GM10248 (cell line): ENCODE results near the gene HS3ST3A1.

Source experiments
- CTCF ChIA-PET: fragments of 300-600 bp; sonication (Branson Sonifier 250); formaldehyde crosslinking; extraction: SDS; loops from one replicate; lab custom pipeline; 2021; ENCODE audit warnings: antibody characterized with exemption; lab: Yijun Ruan, JAX
- POLR2A ChIA-PET: fragments of 350-650 bp; sonication (Branson Sonifier 250); formaldehyde crosslinking; extraction: SDS; loops from one replicate; lab custom pipeline; 2020; ENCODE audit warnings: antibody characterized with exemption; lab: Yijun Ruan, JAX
- DNase-seq: peaks from one replicate; pipeline ENCODE4 v3.0.0; 2012; ENCODE audit errors: extremely low spot score
- TF ChIP-seq, protein P1 (sequence below): IDR thresholded peaks from 2 replicates; pipeline ENCODE4 v1.5.1; 2012; ENCODE audit warnings: mild to moderate bottlenecking, low read depth; ENCODE audit errors: extremely low read depth, missing control alignments, control extremely low read depth

Gene HS3ST3A1

DNA sequence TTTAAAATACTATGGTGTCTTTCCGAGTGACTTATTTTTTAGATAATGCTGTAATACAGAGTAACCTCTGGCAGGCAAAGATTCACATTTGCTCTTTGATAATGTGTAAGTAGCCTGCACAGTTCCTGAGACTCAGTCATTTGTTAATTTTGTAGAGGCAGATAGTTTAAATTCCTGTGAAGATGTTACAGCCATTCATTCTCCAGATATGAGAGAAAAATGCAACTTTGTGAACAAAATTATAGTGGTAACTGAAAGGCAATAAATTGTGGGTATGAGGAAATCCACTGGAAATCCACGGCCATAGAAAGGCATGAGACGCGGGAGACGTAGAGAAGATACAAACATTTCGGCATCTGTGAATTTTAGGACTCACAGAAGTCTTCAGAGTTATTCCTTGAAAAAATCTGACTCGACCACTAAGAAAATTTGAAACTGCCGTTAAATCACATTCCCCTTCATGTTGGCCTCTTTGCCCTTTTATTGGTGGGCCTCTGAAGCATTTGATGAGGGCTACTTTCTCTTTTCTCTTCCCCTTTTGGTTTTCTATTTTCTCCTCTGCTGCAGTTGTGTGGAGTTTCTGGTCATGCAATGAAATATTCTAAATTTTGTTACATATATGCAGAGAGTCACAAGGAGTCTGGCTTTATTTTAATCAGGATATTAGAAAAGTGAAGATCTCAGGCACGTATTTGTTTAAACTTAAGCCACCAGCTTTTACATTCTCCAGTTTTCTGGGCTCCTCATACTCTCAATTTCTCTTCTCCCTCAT, 18.8 kb downstream of the HS3ST3A1 start:
- TF ChIP-seq, protein P1, sequence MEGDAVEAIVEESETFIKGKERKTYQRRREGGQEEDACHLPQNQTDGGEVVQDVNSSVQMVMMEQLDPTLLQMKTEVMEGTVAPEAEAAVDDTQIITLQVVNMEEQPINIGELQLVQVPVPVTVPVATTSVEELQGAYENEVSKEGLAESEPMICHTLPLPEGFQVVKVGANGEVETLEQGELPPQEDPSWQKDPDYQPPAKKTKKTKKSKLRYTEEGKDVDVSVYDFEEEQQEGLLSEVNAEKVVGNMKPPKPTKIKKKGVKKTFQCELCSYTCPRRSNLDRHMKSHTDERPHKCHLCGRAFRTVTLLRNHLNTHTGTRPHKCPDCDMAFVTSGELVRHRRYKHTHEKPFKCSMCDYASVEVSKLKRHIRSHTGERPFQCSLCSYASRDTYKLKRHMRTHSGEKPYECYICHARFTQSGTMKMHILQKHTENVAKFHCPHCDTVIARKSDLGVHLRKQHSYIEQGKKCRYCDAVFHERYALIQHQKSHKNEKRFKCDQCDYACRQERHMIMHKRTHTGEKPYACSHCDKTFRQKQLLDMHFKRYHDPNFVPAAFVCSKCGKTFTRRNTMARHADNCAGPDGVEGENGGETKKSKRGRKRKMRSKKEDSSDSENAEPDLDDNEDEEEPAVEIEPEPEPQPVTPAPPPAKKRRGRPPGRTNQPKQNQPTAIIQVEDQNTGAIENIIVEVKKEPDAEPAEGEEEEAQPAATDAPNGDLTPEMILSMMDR = no peak
- CTCF ChIA-PET = no interaction called here
- DNase-seq = no peak
- POLR2A ChIA-PET = no interaction called here

DNA sequence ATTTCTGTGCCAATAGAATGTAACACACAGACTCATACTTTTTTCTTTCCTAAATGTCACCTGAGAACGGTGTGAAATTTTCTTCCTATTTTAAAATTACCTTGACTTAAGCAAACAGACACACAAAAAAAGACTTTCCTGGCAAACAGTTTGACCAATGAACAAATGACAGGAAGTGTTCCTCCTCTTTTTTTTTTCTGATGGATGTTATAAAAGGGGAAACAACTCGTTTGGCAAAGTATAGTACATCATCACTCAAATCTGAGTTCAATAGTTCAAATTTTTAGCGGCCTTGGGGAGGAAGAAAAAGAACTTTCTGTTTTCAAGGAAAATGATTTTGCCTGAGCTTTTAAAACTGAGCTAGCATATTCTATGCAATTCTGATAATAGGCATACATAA, 19.8 kb downstream of the HS3ST3A1 start:
- DNase-seq = no peak
- CTCF ChIA-PET = no interaction called here
- TF ChIP-seq, protein P1 = no peak
- POLR2A ChIA-PET = interaction anchor here (0.6 kb wide), 1 partner anchor 804 kb away, joined by 6 read pairs; no protein-coding TSS in a partner anchor

DNA sequence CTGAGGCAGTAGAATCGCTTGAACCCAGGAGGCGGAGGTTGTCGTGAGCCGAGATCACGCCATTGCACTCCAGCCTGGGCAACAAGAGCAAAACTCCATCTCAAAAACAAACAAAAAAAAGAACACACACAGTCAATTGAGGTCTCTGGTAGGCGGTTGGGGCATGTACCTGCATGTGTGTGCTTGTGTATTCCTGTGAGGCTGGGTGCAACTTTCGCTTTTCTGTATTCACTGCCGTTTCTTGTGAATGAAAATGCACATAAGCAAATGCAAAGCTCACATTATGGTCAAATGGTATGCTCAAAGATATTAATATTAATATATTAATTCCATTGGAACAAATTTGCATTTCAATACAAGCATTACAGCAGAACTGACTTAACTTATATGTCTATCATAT, 20.9 kb downstream of the HS3ST3A1 start:
- ChIA-PET CTCF (no interaction called here), POLR2A (no interaction called here)
- TF ChIP-seq, protein P1 = no peak
- DNase-seq = no peak

DNA sequence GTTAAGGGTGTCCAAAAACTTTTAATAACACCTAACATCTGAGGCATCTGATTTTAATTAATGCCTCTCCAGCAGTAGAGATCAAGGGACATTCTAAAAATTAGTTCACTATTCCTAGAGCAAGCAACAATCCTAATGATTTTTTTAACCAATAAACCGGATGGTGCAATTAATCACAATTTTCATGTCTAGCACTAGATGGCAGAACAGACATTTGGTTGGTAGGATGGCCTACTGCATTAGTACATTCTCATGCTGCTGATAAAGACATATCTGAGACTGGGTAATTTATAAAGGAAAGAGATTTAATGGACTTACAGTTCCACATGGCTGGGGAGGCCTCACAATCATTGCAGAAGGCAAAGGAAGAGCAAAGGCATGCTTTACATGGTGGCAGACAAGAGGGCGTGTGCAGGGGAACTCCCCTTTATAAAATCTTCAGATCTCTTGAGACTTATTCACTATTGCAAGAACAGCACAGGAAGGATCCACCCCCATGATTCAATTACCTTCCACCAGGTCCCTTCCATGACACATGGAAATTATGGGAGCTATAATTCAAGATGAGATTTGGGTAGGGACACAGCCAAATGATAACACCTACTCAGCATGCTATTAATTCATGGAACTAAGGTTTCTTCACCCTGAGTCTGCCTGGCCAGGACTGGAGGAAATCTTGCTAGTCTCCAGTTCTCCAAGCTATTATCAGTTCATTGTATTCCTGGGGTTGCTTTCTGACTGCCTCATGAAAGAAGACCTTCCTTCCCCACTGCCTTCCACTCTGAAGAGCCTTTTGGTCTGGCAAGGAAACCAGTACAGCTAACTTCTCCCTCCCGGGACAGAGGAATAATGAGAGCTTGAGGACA, 24.8 kb downstream of the HS3ST3A1 start:
- POLR2A ChIA-PET = no interaction called here

DNA sequence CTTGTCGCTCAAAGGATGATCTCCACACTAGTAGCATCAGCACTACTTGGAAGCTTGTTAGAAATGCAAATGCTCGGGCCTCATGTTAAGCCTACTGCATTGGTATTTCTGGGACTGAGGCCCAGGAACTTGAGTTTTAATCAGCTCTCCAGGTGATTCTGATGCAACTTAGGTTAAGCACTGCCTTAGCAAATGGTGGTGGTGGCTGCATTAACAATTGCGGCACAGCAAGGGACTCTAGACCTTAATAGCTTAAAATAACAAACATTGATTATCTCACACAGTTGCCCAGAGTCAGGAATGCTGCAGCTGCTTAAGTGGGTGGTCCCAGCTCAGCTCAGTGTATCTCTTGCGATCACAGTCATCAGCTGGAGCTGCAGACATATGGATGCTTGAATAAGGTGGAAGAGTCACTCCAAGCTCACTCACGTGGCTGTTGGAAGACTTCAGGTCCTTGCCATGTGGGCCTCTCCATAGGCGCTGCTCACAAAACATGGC, 25.8 kb downstream of the HS3ST3A1 start:
- no peak for DNase-seq
- POLR2A ChIA-PET = no interaction called here

More for the DNA sequence above, 24.8 kb downstream of the HS3ST3A1 start:
- no peak for DNase-seq
- TF ChIP-seq, protein P1 = no peak
- CTCF ChIA-PET = interaction anchor here (0.9 kb wide), 1 partner anchor 9 kb away, joined by 6 read pairs; no protein-coding TSS in a partner anchor

DNA sequence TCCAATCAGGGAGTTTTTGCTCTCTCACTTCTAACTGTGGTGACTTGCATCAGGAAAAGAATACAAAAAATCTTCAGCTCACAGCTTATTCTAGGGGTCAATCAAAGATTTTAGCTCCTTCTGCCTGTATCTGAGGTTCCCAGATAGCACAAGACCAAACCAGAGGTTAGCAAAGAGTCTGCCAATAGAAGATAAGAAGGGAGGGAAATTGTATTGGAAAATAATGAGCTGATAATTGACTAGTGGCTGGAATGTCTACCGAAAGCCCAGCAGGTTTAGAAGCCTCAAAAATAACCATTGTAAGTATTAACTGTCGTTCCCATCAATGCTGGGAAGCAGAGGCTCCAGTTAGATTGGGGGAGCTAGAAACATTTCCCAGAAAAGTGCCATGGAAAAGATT, 26.3 kb downstream of the HS3ST3A1 start:
- CTCF ChIA-PET = no interaction called here
- TF ChIP-seq, protein P1 = no peak
- POLR2A ChIA-PET = no interaction called here
- DNase-seq = no peak

More for the DNA sequence above, 25.8 kb downstream of the HS3ST3A1 start:
- TF ChIP-seq, protein P1 = no peak
- CTCF ChIA-PET = no interaction called here
